HepG2 (cell line): ENCODE data around the gene NEDD4L. TPM values are rescaled to one million over a fixed set of nuclear protein-coding genes. Genes with fewer than 3 reads are reported as not detected.

Source experiments
- CBX1 ChIP-seq: IDR thresholded peaks from one replicate; pipeline ENCODE4 v1.6.1; 2016; ENCODE audit warnings: antibody characterized with exemption, low read depth
- ELF4 ChIP-seq: sonication (generic); formaldehyde crosslinking; IDR thresholded peaks from 2 replicates; pipeline ENCODE4 v1.5.0; 2020; ENCODE audit warnings: missing genetic modification reagents, mild to moderate bottlenecking, moderate library complexity, borderline replicate concordance
- FOXK2 ChIP-seq: fragments of 450-650 bp; IDR thresholded peaks from 2 replicates; pipeline ENCODE4 v1.6.1; 2016
- HIVEP1 ChIP-seq: sonication (generic); formaldehyde crosslinking; IDR thresholded peaks from 2 replicates; pipeline ENCODE4 v1.4.0; 2020; ENCODE audit warnings: mild to moderate bottlenecking, missing genetic modification reagents
- HNRNPH1 ChIP-seq: fragments of 200-400 bp; formaldehyde crosslinking; optimal IDR thresholded peaks from 2 replicates; pipeline ENCODE3; 2017; ENCODE audit warnings: mild to moderate bottlenecking, low read depth, low read length
- HNRNPL ChIP-seq: fragments of 200-400 bp; formaldehyde crosslinking; IDR thresholded peaks from 2 replicates; pipeline ENCODE4 v1.6.1; 2017; ENCODE audit warnings: mild to moderate bottlenecking, low read depth, low read length
- KMT2A ChIP-seq: sonication (generic); formaldehyde crosslinking; IDR thresholded peaks from 2 replicates; pipeline ENCODE4 v1.4.0; 2020; ENCODE audit warnings: missing genetic modification reagents
- LCORL ChIP-seq, 2 experiments: fragments of 450-650 bp in 1 of 2; sonication (generic) in 1 of 2; formaldehyde crosslinking in 1 of 2; IDR thresholded peaks; 2 replicates each; pipeline versions ENCODE4 v1.5.0 to v1.6.1; 2017 to 2020; ENCODE audit warnings: antibody characterized with exemption in 1 of 2, missing genetic modification reagents in 1 of 2
- MTA3 ChIP-seq: sonication (generic); formaldehyde crosslinking; IDR thresholded peaks from 2 replicates; pipeline ENCODE4 v1.4.0; 2020; ENCODE audit warnings: missing genetic modification reagents
- MTF2 ChIP-seq: sonication (generic); formaldehyde crosslinking; IDR thresholded peaks from 2 replicates; pipeline ENCODE4 v1.5.0; 2020; ENCODE audit warnings: missing genetic modification reagents, borderline replicate concordance
- NAIF1 ChIP-seq: sonication (generic); formaldehyde crosslinking; IDR thresholded peaks from 2 replicates; pipeline ENCODE4 v1.5.0; 2020; ENCODE audit warnings: mild to moderate bottlenecking, missing genetic modification reagents, borderline replicate concordance
- NR2F6 ChIP-seq, 2 experiments: IDR thresholded peaks; 2 replicates each; pipeline ENCODE4 v1.6.1; 2016; ENCODE audit warnings: antibody characterized with exemption in 1 of 2, mild to moderate bottlenecking in 1 of 2
- PCBP1 ChIP-seq: fragments of 200-400 bp; formaldehyde crosslinking; IDR thresholded peaks from 2 replicates; pipeline ENCODE4 v1.6.1; 2017; ENCODE audit warnings: mild to moderate bottlenecking, low read depth, low read length, borderline replicate concordance
- RBFOX2 ChIP-seq: fragments of 200-400 bp; formaldehyde crosslinking; IDR thresholded peaks from 2 replicates; pipeline ENCODE4 v1.6.1; 2017; ENCODE audit warnings: low read depth, mild to moderate bottlenecking, low read length
- RELA ChIP-seq: sonication (generic); formaldehyde crosslinking; IDR thresholded peaks from 2 replicates; pipeline ENCODE4 v1.4.0; 2020; ENCODE audit warnings: missing genetic modification reagents
- TAF1 ChIP-seq: sonication (generic); formaldehyde crosslinking; IDR thresholded peaks from 2 replicates; pipeline ENCODE4 v1.4.0; 2020; ENCODE audit warnings: missing genetic modification reagents
- ZNF160 ChIP-seq: sonication (generic); formaldehyde crosslinking; IDR thresholded peaks from 2 replicates; pipeline ENCODE4 v1.8.0; 2022; ENCODE audit warnings: mild to moderate bottlenecking, inconsistent platforms, missing genetic modification reagents
- ZNF234 ChIP-seq: sonication (generic); formaldehyde crosslinking; conservative IDR thresholded peaks from 2 replicates; pipeline ENCODE4 v1.5.1; 2020; ENCODE audit warnings: mild to moderate bottlenecking, missing genetic modification reagents
- ZNF251 ChIP-seq: sonication (generic); formaldehyde crosslinking; IDR thresholded peaks from 2 replicates; pipeline ENCODE4 v1.9.0; 2021; ENCODE audit warnings: mild to moderate bottlenecking, missing genetic modification reagents
- ZNF382 ChIP-seq: sonication (generic); formaldehyde crosslinking; IDR thresholded peaks from 2 replicates; pipeline ENCODE4 v1.5.0; 2020; ENCODE audit warnings: missing genetic modification reagents, mild to moderate bottlenecking, borderline replicate concordance
- ZNF564 ChIP-seq: sonication (generic); formaldehyde crosslinking; IDR thresholded peaks from 2 replicates; pipeline ENCODE4 v1.8.1; 2023; ENCODE audit warnings: mild to moderate bottlenecking, missing genetic modification reagents
- ZNF598 ChIP-seq: sonication (generic); formaldehyde crosslinking; IDR thresholded peaks from 2 replicates; pipeline ENCODE4 v1.5.1; 2020; ENCODE audit warnings: mild to moderate bottlenecking, missing genetic modification reagents, borderline replicate concordance
- ZNF781 ChIP-seq: sonication (generic); formaldehyde crosslinking; IDR thresholded peaks from 2 replicates; pipeline ENCODE4 v1.5.1; 2020; ENCODE audit warnings: borderline replicate concordance, mild to moderate bottlenecking, missing genetic modification reagents; ENCODE audit errors: not compliant biosample characterization
- ZNF782 ChIP-seq: sonication (generic); formaldehyde crosslinking; IDR thresholded peaks from 2 replicates; pipeline ENCODE4 v1.4.0; 2020; ENCODE audit warnings: missing genetic modification reagents, mild to moderate bottlenecking, borderline replicate concordance
- ZSCAN20 ChIP-seq: sonication (generic); formaldehyde crosslinking; IDR thresholded peaks from 2 replicates; pipeline ENCODE4 v1.4.0; 2020; ENCODE audit warnings: missing genetic modification reagents, mild to moderate bottlenecking, borderline replicate concordance
- ZSCAN29 ChIP-seq: sonication (generic); formaldehyde crosslinking; conservative IDR thresholded peaks from 2 replicates; pipeline ENCODE4 v1.4.0; 2020; ENCODE audit warnings: mild to moderate bottlenecking, missing genetic modification reagents
- ZSCAN9 ChIP-seq: IDR thresholded peaks from 2 replicates; pipeline ENCODE4 v1.6.1; 2016; ENCODE audit warnings: borderline replicate concordance
- polyA plus RNA-seq, 8 experiments: library from polyadenylated mRNA; depleted of rRNA in 3 of 8; stranded (reverse) in 7 of 8; unstranded in 1 of 8; fragments of >200 nt; fragmentation: Illumina TruSeq in 4 of 8; extraction: Trizol in 4 of 8; gene quantifications; 2 replicates each; pipeline versions ENCODE4 v1.2.1 to v1.2.3, GENCODE V29; 2011 to 2016; ENCODE audit warnings: low read depth in 4 of 8, missing spikeins in 1 of 8, mixed read lengths in 1 of 8; ENCODE audit not compliant: insufficient read depth in 1 of 8
- total RNA-seq, 5 experiments: library from RNA; depleted of rRNA; stranded (reverse); fragments of >200 nt; fragmentation: Illumina TruSeq; extraction: Trizol; gene quantifications; 2 replicates each; pipeline ENCODE4 v1.2.3, GENCODE V29; 2016; ENCODE audit warnings: low read depth in 1 of 5
- TF ChIP-seq, protein P1 (sequence below): sonication (generic); formaldehyde crosslinking; IDR thresholded peaks from 2 replicates; pipeline ENCODE4 v1.4.0; 2020; ENCODE audit warnings: missing genetic modification reagents, borderline replicate concordance
- TF ChIP-seq, protein P2 (sequence below): sonication (generic); formaldehyde crosslinking; IDR thresholded peaks from 2 replicates; pipeline ENCODE4 v1.5.0; 2020; ENCODE audit warnings: missing genetic modification reagents

Gene NEDD4L
- total and polyA plus RNA-seq, 2 of the 13 experiments (the other 11 are each of a cell fraction or from before 2014, with no cell fraction given) = 168 to 390 TPM

DNA sequence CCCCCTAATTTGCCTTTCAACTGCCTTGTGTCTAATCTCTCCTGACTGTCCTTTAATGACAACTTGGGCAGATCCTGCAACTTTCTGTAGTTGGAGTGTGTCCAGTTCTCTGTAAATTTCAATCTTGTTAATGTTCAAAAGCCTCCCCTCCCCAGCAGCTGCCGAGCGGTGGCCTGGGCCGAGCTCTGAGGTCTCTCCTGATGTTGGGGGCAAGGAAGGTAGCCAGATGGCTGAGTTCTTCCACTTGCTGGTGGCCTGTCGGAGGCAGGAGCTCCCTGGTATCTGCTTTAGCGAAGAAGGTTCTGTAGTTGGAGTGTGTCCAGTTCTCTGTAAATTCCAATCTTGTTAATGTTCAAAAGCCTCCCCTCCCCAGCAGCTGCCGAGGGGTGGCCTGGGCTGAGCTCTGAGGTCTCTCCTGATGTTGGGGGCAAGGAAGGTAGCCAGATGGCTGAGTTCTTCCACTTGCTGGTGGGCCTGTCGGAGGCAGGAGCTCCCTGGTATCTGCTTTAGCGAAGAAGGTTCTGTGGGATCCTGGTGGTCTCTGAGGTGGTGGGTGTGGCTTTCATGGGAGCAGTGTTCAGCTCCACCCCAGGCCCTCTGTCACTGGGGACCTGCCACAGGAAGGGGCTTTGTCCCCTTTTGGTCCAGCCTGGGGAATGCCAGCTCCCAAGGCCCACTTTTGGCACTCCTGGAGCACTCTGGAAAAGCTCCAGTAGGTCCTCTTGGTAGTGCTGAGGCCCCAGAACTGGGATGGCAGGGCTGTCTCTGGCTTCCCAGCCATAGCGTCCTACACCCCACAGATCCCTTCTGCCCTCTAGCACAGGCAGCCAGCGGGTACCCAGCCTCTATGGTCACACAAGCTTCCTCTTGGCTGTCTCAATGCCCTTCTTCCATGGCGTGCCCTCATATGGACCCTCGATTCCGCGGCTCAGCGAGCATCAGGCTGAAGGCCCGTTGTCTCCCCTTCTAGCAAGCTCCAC, 373.0 kb downstream of the NEDD4L start (continued):
- TF ChIP-seq, protein P1, sequence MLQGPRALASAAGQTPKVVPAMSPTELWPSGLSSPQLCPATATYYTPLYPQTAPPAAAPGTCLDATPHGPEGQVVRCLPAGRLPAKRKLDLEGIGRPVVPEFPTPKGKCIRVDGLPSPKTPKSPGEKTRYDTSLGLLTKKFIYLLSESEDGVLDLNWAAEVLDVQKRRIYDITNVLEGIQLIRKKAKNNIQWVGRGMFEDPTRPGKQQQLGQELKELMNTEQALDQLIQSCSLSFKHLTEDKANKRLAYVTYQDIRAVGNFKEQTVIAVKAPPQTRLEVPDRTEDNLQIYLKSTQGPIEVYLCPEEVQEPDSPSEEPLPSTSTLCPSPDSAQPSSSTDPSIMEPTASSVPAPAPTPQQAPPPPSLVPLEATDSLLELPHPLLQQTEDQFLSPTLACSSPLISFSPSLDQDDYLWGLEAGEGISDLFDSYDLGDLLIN (CRISPR knock-in tag) = no peak
- no peak for TF ChIP-seq LCORL (IDR thresholded peaks at IDR 0.05)
- no peak for TF ChIP-seq LCORL (CRISPR knock-in tag; IDR thresholded peaks at IDR 0.05)
- TF ChIP-seq ZSCAN29 = no peak
- 0 out of 2 replicates have a peak, but pooled peaks have one; percentile 30 for TF ChIP-seq NAIF1 (CRISPR knock-in tag)
- TF ChIP-seq ZSCAN20 = no peak
- no peak for TF ChIP-seq ZNF781 (CRISPR knock-in tag)
- TF ChIP-seq ZNF160 (CRISPR knock-in tag) = no peak
- TF ChIP-seq FOXK2 = no peak
- TF ChIP-seq ZNF251 (CRISPR knock-in tag) = no peak
- TF ChIP-seq HNRNPH1 = no peak
- no peak for TF ChIP-seq PCBP1
- no peak for TF ChIP-seq HIVEP1 (CRISPR knock-in tag)
- peak; percentile 57; the same call in 1 of the 2 replicates for TF ChIP-seq HNRNPL
- TF ChIP-seq MTA3 (CRISPR knock-in tag) = no peak
- TF ChIP-seq ZNF782 (CRISPR knock-in tag) = no peak
- TF ChIP-seq ZNF598 (CRISPR knock-in tag) = no peak
- TF ChIP-seq RELA (CRISPR knock-in tag) = no peak
- peak; percentile 17; the same call in 1 of the 2 replicates for TF ChIP-seq ZSCAN9 (CRISPR knock-in tag)
- no peak for TF ChIP-seq MTF2 (CRISPR knock-in tag)
- 0 out of 2 replicates have a peak, but pooled peaks have one; percentile 63 for TF ChIP-seq ZNF234 (CRISPR knock-in tag)
- no peak for TF ChIP-seq NR2F6 (IDR thresholded peaks at IDR 0.05)
- no peak for TF ChIP-seq NR2F6 (CRISPR knock-in tag; IDR thresholded peaks at IDR 0.05)
- TF ChIP-seq CBX1 = no peak
- peak; percentile 48; the same call in 1 of the 2 replicates for TF ChIP-seq TAF1 (CRISPR knock-in tag)
- no peak for TF ChIP-seq ELF4 (CRISPR knock-in tag)
- TF ChIP-seq RBFOX2 = peak; percentile 61
- no peak for TF ChIP-seq KMT2A (CRISPR knock-in tag)
- TF ChIP-seq ZNF564 (CRISPR knock-in tag) = no peak
- TF ChIP-seq ZNF382 (CRISPR knock-in tag) = no peak
- TF ChIP-seq, protein P2, sequence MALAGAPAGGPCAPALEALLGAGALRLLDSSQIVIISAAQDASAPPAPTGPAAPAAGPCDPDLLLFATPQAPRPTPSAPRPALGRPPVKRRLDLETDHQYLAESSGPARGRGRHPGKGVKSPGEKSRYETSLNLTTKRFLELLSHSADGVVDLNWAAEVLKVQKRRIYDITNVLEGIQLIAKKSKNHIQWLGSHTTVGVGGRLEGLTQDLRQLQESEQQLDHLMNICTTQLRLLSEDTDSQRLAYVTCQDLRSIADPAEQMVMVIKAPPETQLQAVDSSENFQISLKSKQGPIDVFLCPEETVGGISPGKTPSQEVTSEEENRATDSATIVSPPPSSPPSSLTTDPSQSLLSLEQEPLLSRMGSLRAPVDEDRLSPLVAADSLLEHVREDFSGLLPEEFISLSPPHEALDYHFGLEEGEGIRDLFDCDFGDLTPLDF (CRISPR knock-in tag) = no peak
